ENCODE data around the gene ARHGEF6. TPM values are rescaled to one million over a fixed set of nuclear protein-coding genes. Genes with fewer than 3 reads are reported as not detected.

ARHGEF6 gene
- total RNA-seq, 1 experiment from 2014 or later: 5.1 TPM

GRCh38 chrX:136738049-136738729, 42.5 kb downstream of the ARHGEF6 start:
- H3K27me3 Mint-ChIP-seq (ENCODE audit: low read depth): no peaks in the 10 kb centered on the region
- H3K4me3 Mint-ChIP-seq: no peak overlapping the region
- ATAC-seq: no peak
- H3K27ac Mint-ChIP-seq: no peak overlapping the region
- DNase-seq (ENCODE audit: low spot score): no peak
- ChIA-PET CTCF (no interaction called here), POLR2A (no interaction called here)
- no peaks in the 10 kb centered on the region for H3K4me1 Mint-ChIP-seq
- no peaks in the 10 kb centered on the region for H3K9me3 Mint-ChIP-seq
- no peak for TF ChIP-seq PRRX2 (CRISPR knock-in tag; IDR thresholded peaks at IDR 0.05)
- no peak for TF ChIP-seq IRF2 (CRISPR knock-in tag; IDR thresholded peaks at IDR 0.05; ENCODE audit: borderline replicate concordance, low read depth)
- no peak for TF ChIP-seq TEAD4 (CRISPR knock-in tag; IDR thresholded peaks at IDR 0.05)
- no peak for TF ChIP-seq SOX15 (CRISPR knock-in tag; IDR thresholded peaks at IDR 0.05)
- TF ChIP-seq, protein P1, sequence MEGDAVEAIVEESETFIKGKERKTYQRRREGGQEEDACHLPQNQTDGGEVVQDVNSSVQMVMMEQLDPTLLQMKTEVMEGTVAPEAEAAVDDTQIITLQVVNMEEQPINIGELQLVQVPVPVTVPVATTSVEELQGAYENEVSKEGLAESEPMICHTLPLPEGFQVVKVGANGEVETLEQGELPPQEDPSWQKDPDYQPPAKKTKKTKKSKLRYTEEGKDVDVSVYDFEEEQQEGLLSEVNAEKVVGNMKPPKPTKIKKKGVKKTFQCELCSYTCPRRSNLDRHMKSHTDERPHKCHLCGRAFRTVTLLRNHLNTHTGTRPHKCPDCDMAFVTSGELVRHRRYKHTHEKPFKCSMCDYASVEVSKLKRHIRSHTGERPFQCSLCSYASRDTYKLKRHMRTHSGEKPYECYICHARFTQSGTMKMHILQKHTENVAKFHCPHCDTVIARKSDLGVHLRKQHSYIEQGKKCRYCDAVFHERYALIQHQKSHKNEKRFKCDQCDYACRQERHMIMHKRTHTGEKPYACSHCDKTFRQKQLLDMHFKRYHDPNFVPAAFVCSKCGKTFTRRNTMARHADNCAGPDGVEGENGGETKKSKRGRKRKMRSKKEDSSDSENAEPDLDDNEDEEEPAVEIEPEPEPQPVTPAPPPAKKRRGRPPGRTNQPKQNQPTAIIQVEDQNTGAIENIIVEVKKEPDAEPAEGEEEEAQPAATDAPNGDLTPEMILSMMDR (IDR thresholded peaks at IDR 0.05): no peak
- no peak for TF ChIP-seq MYBL2 (CRISPR knock-in tag; IDR thresholded peaks at IDR 0.05)
- no peak for TF ChIP-seq TEAD1 (CRISPR knock-in tag; IDR thresholded peaks at IDR 0.05)
- TF ChIP-seq TCF7 (CRISPR knock-in tag; IDR thresholded peaks at IDR 0.05; ENCODE audit: low read depth): no peak
- no peak for TF ChIP-seq MLX (CRISPR knock-in tag; IDR thresholded peaks at IDR 0.05)
- TF ChIP-seq GTF2I (CRISPR knock-in tag; conservative IDR thresholded peaks at IDR 0.05): no peak
- TF ChIP-seq CREM (CRISPR knock-in tag; IDR thresholded peaks at IDR 0.05): no peak
- no peak for TF ChIP-seq FOXP1 (CRISPR knock-in tag; IDR thresholded peaks at IDR 0.05; ENCODE audit: borderline replicate concordance)
- TF ChIP-seq ZNF423 (CRISPR knock-in tag; IDR thresholded peaks at IDR 0.05): no peak
- no peak for TF ChIP-seq HMGA2 (CRISPR knock-in tag; IDR thresholded peaks at IDR 0.05)
- TF ChIP-seq, protein P2, sequence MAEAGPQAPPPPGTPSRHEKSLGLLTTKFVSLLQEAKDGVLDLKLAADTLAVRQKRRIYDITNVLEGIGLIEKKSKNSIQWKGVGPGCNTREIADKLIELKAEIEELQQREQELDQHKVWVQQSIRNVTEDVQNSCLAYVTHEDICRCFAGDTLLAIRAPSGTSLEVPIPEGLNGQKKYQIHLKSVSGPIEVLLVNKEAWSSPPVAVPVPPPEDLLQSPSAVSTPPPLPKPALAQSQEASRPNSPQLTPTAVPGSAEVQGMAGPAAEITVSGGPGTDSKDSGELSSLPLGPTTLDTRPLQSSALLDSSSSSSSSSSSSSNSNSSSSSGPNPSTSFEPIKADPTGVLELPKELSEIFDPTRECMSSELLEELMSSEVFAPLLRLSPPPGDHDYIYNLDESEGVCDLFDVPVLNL (CRISPR knock-in tag; IDR thresholded peaks at IDR 0.05; ENCODE audit: borderline replicate concordance, low read depth): no peak
- no peaks in the 10 kb centered on the region for H3K36me3 Mint-ChIP-seq

GRCh38 chrX:136736690-136737089, 44.0 kb downstream of the ARHGEF6 start:
- H3K27ac Mint-ChIP-seq: no peak overlapping the region
- no peaks in the 10 kb centered on the region for H3K9me3 Mint-ChIP-seq
- H3K4me1 Mint-ChIP-seq: no peaks in the 10 kb centered on the region
- CTCF ChIA-PET: no interaction called here
- no peaks in the 10 kb centered on the region for H3K36me3 Mint-ChIP-seq
- no peak overlapping the region for H3K4me3 Mint-ChIP-seq
- POLR2A ChIA-PET: no interaction called here
- no peak for ATAC-seq
- TF ChIP-seq SMAD3 (CRISPR knock-in tag; IDR thresholded peaks at IDR 0.05; ENCODE audit: borderline replicate concordance) (no peak), ZNF671 (CRISPR knock-in tag; IDR thresholded peaks at IDR 0.05) (no peak), EMX1 (CRISPR knock-in tag; IDR thresholded peaks at IDR 0.05) (no peak), ATF1 (CRISPR knock-in tag; IDR thresholded peaks at IDR 0.05) (no peak), ZBTB21 (CRISPR knock-in tag; IDR thresholded peaks at IDR 0.05; ENCODE audit: borderline replicate concordance) (no peak), CREM (CRISPR knock-in tag; IDR thresholded peaks at IDR 0.05) (no peak)
- DNase-seq (ENCODE audit: low spot score): no peak
- H3K27me3 Mint-ChIP-seq (ENCODE audit: low read depth): no peaks in the 10 kb centered on the region

GRCh38 chrX:136735601-136736000, 45.1 kb downstream of the ARHGEF6 start:
- ChIA-PET CTCF (no interaction called here), POLR2A (no interaction called here)
- Mint-ChIP-seq H3K4me1 (no peaks in the 10 kb centered on the region), H3K4me3 (no peak overlapping the region), H3K36me3 (no peaks in the 10 kb centered on the region), H3K27me3 (ENCODE audit: low read depth) (no peaks in the 10 kb centered on the region), H3K9me3 (no peaks in the 10 kb centered on the region), H3K27ac (no peak overlapping the region)
- no peak for ATAC-seq
- DNase-seq (ENCODE audit: low spot score): no peak
- TF ChIP-seq, protein P3, sequence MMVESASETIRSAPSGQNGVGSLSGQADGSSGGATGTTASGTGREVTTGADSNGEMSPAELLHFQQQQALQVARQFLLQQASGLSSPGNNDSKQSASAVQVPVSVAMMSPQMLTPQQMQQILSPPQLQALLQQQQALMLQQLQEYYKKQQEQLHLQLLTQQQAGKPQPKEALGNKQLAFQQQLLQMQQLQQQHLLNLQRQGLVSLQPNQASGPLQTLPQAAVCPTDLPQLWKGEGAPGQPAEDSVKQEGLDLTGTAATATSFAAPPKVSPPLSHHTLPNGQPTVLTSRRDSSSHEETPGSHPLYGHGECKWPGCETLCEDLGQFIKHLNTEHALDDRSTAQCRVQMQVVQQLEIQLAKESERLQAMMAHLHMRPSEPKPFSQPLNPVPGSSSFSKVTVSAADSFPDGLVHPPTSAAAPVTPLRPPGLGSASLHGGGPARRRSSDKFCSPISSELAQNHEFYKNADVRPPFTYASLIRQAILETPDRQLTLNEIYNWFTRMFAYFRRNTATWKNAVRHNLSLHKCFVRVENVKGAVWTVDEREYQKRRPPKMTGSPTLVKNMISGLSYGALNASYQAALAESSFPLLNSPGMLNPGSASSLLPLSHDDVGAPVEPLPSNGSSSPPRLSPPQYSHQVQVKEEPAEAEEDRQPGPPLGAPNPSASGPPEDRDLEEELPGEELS (CRISPR knock-in tag; IDR thresholded peaks at IDR 0.05): no peak
- TF ChIP-seq ZNF121 (CRISPR knock-in tag; IDR thresholded peaks at IDR 0.05) (no peak), MYBL2 (CRISPR knock-in tag; IDR thresholded peaks at IDR 0.05) (no peak)
- TF ChIP-seq, protein P2 (CRISPR knock-in tag; IDR thresholded peaks at IDR 0.05; ENCODE audit: borderline replicate concordance, low read depth): no peak
- TF ChIP-seq, protein P4, sequence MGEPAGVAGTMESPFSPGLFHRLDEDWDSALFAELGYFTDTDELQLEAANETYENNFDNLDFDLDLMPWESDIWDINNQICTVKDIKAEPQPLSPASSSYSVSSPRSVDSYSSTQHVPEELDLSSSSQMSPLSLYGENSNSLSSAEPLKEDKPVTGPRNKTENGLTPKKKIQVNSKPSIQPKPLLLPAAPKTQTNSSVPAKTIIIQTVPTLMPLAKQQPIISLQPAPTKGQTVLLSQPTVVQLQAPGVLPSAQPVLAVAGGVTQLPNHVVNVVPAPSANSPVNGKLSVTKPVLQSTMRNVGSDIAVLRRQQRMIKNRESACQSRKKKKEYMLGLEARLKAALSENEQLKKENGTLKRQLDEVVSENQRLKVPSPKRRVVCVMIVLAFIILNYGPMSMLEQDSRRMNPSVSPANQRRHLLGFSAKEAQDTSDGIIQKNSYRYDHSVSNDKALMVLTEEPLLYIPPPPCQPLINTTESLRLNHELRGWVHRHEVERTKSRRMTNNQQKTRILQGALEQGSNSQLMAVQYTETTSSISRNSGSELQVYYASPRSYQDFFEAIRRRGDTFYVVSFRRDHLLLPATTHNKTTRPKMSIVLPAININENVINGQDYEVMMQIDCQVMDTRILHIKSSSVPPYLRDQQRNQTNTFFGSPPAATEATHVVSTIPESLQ (CRISPR knock-in tag; IDR thresholded peaks at IDR 0.05): no peak
- TF ChIP-seq, protein P5, sequence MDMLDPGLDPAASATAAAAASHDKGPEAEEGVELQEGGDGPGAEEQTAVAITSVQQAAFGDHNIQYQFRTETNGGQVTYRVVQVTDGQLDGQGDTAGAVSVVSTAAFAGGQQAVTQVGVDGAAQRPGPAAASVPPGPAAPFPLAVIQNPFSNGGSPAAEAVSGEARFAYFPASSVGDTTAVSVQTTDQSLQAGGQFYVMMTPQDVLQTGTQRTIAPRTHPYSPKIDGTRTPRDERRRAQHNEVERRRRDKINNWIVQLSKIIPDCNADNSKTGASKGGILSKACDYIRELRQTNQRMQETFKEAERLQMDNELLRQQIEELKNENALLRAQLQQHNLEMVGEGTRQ (CRISPR knock-in tag; IDR thresholded peaks at IDR 0.05): no peak

All from WTC11 (cell line).